Esophagus squamous epithelium (tissue), 4 donors: ENCODE results near the gene CYB5R4.

Source experiments
- POLR2A ChIP-seq, 4 donors: fragments of 450-650 bp; IDR thresholded peaks; one replicate each; pipeline ENCODE4 v1.6.1; 2017; ENCODE audit warnings: antibody characterized with exemption in 4 of 4, mild to moderate bottlenecking in 4 of 4, moderate library complexity in 3 of 4
- TF ChIP-seq, protein P1 (sequence below), 6 experiments: fragments of 450-650 bp in 4 of 6; fragments of 200-600 bp in 2 of 6; sonication (generic) in 2 of 6; IDR thresholded peaks; one replicate each; pipeline ENCODE4 v1.5.1; 2016 to 2019; ENCODE audit warnings: antibody characterized with exemption in 6 of 6, mild to moderate bottlenecking in 4 of 6, moderate library complexity in 4 of 6

DNA sequence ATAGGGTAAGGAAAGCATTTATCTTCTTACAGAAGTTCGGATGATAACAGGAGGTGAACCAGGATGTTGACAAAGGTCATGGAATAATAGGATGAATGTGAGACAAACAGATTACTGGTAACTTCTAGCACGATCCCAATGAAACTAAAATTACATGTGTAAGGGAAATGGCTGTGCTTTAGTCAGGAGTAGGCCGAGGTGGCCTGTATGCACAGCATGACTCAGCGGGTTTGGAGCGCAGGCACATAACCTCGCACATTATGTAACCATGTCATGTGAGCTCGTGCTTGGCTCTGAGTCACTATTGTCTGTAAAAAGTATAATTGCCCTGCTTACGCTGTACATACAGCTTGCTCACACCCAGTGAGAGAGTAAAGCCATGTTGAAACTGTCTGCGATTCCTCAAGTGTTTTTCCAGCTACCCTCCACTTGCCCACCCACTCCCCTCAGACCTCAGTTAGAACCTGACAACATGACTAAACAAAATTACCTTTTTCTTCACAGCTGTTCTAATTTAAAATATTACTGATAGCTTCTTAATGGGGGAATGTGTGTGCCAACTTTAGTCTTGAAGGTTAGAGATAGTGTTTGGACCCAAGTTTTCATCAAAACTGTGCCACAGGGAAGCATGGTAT is 8.2 kb downstream of the CYB5R4 start:
- TF ChIP-seq, protein P1, sequence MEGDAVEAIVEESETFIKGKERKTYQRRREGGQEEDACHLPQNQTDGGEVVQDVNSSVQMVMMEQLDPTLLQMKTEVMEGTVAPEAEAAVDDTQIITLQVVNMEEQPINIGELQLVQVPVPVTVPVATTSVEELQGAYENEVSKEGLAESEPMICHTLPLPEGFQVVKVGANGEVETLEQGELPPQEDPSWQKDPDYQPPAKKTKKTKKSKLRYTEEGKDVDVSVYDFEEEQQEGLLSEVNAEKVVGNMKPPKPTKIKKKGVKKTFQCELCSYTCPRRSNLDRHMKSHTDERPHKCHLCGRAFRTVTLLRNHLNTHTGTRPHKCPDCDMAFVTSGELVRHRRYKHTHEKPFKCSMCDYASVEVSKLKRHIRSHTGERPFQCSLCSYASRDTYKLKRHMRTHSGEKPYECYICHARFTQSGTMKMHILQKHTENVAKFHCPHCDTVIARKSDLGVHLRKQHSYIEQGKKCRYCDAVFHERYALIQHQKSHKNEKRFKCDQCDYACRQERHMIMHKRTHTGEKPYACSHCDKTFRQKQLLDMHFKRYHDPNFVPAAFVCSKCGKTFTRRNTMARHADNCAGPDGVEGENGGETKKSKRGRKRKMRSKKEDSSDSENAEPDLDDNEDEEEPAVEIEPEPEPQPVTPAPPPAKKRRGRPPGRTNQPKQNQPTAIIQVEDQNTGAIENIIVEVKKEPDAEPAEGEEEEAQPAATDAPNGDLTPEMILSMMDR (IDR thresholded peaks at IDR 0.05): no peak
- no peak for TF ChIP-seq POLR2A (IDR thresholded peaks at IDR 0.05)
